ENCODE measurements around the gene F11R. TPM values are rescaled to one million over a fixed set of nuclear protein-coding genes. Genes with fewer than 3 reads are reported as not detected.

The F11R gene
- total RNA-seq, 1 experiment from 2014 or later: 69.2 TPM

DNA sequence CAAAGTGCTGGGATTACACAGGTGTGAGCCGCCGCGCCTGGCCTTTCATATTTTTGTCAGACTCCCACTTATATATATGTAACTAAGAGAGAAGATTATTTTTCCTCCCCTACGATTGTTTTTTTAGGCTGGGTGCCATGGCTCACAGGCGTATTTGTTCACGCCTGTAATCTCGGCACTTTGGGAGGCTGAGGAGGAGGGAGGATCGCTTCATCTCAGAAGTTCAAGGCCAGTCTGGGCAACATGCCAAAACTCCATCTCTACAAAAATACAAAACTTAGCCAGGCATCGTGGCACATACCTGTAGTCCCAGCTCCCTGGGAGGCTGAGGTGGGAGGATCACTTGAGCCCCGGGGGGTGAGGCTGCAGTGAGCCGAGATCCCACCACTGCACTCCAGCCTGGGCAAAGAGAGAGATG, 42.4 kb downstream of the F11R start:
- intact Hi-C loops (cut with micrococcal nuclease): no loop called here
- POLR2A ChIA-PET (ENCODE audit: unreplicated experiment): no interaction called here

GRCh38 chr1:160975026-160975425, 45.9 kb downstream of the F11R start:
- Histone ChIP-seq H3K9me2 (replicated peaks; ENCODE audit: low read length) (no peaks in the 10 kb centered on the region), H3K4me2 (ENCODE audit: low read length) (no peak overlapping the region), H3K79me2 (ENCODE audit: low read length) (no peaks in the 10 kb centered on the region), H3K27me3 (ENCODE audit: low read length) (no peaks in the 10 kb centered on the region), H3K9ac (ENCODE audit: low read length) (no peak overlapping the region), H3K27ac (ENCODE audit: low read length) (no peak overlapping the region), H4K20me1 (ENCODE audit: low read length) (no peaks in the 10 kb centered on the region), H3F3A (ENCODE audit: low read length, unreplicated experiment) (no peaks in the 10 kb centered on the region), H3K36me3 (ENCODE audit: low read depth, low read length) (no peaks in the 10 kb centered on the region), H3K4me1 (ENCODE audit: insufficient read depth, low read length) (no peaks in the 10 kb centered on the region), H3K9me3 (ENCODE audit: low read length) (no peaks in the 10 kb centered on the region), H2AFZ (ENCODE audit: low read length) (no peak overlapping the region), H3K4me3 (ENCODE audit: low read length) (no peak overlapping the region)
- BruUV-seq (replicated peaks): no TSS peak
- no peak for ATAC-seq
- no peak for DNase-seq
- POLR2A ChIA-PET (ENCODE audit: unreplicated experiment): no interaction called here
- intact Hi-C loops (cut with micrococcal nuclease): no loop called here
- CTCF ChIA-PET: no interaction called here
- TF ChIP-seq, protein P1, sequence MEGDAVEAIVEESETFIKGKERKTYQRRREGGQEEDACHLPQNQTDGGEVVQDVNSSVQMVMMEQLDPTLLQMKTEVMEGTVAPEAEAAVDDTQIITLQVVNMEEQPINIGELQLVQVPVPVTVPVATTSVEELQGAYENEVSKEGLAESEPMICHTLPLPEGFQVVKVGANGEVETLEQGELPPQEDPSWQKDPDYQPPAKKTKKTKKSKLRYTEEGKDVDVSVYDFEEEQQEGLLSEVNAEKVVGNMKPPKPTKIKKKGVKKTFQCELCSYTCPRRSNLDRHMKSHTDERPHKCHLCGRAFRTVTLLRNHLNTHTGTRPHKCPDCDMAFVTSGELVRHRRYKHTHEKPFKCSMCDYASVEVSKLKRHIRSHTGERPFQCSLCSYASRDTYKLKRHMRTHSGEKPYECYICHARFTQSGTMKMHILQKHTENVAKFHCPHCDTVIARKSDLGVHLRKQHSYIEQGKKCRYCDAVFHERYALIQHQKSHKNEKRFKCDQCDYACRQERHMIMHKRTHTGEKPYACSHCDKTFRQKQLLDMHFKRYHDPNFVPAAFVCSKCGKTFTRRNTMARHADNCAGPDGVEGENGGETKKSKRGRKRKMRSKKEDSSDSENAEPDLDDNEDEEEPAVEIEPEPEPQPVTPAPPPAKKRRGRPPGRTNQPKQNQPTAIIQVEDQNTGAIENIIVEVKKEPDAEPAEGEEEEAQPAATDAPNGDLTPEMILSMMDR (conservative IDR thresholded peaks at IDR 0.05; ENCODE audit: low read depth, low read length): no peak
- no peak for TF ChIP-seq EZH2phosphoT487 (IDR thresholded peaks at IDR 0.05; ENCODE audit: borderline replicate concordance, low read length)
- TF ChIP-seq EZH2 (IDR thresholded peaks at IDR 0.05; ENCODE audit: low read length, unreplicated experiment): no peak

More for the DNA sequence above, 42.4 kb downstream of the F11R start:
- no TSS peak for BruUV-seq (replicated peaks)
- Histone ChIP-seq H3K36me3 (ENCODE audit: low read depth, low read length) (no peaks in the 10 kb centered on the region), H3K4me3 (ENCODE audit: low read length) (no peak overlapping the region), H3K4me2 (ENCODE audit: low read length) (no peak overlapping the region), H3K9me2 (replicated peaks; ENCODE audit: low read length) (no peaks in the 10 kb centered on the region), H2AFZ (ENCODE audit: low read length) (no peak overlapping the region), H3F3A (ENCODE audit: low read length, unreplicated experiment) (no peaks in the 10 kb centered on the region), H3K9me3 (ENCODE audit: low read length) (no peaks in the 10 kb centered on the region), H3K27me3 (ENCODE audit: low read length) (no peaks in the 10 kb centered on the region), H3K27ac (ENCODE audit: low read length) (no peak overlapping the region), H3K9ac (ENCODE audit: low read length) (no peak overlapping the region), H3K79me2 (ENCODE audit: low read length) (no peaks in the 10 kb centered on the region), H4K20me1 (ENCODE audit: low read length) (no peaks in the 10 kb centered on the region), H3K4me1 (ENCODE audit: insufficient read depth, low read length) (no peaks in the 10 kb centered on the region)
- DNase-seq (peak; percentile 45), ATAC-seq (peak; percentile 38)
- CTCF ChIA-PET: no interaction called here
- TF ChIP-seq EZH2 (IDR thresholded peaks at IDR 0.05; ENCODE audit: low read length, unreplicated experiment): no peak
- TF ChIP-seq, protein P1 (conservative IDR thresholded peaks at IDR 0.05; ENCODE audit: low read depth, low read length): no peak
- no peak for TF ChIP-seq EZH2phosphoT487 (IDR thresholded peaks at IDR 0.05; ENCODE audit: borderline replicate concordance, low read length)

- Histone ChIP-seq H3K9me2 (replicated peaks; ENCODE audit: low read length) (no peaks in the 10 kb centered on the region), H3K79me2 (ENCODE audit: low read length) (no peaks in the 10 kb centered on the region), H2AFZ (ENCODE audit: low read length) (no peak overlapping the region), H3K9ac (ENCODE audit: low read length) (no peak overlapping the region), H3K27ac (ENCODE audit: low read length) (no peak overlapping the region), H3K36me3 (ENCODE audit: low read depth, low read length) (no peaks in the 10 kb centered on the region), H4K20me1 (ENCODE audit: low read length) (no peaks in the 10 kb centered on the region), H3K4me1 (ENCODE audit: insufficient read depth, low read length) (no peaks in the 10 kb centered on the region), H3K9me3 (ENCODE audit: low read length) (no peaks in the 10 kb centered on the region), H3K27me3 (ENCODE audit: low read length) (no peaks in the 10 kb centered on the region), H3K4me3 (ENCODE audit: low read length) (no peak overlapping the region), H3F3A (ENCODE audit: low read length, unreplicated experiment) (no peaks in the 10 kb centered on the region), H3K4me2 (ENCODE audit: low read length) (no peak overlapping the region)
- intact Hi-C loops (cut with micrococcal nuclease): no loop called here
- TF ChIP-seq EZH2 (IDR thresholded peaks at IDR 0.05; ENCODE audit: low read length, unreplicated experiment) (no peak), EZH2phosphoT487 (IDR thresholded peaks at IDR 0.05; ENCODE audit: borderline replicate concordance, low read length) (no peak)
- TF ChIP-seq, protein P1 (conservative IDR thresholded peaks at IDR 0.05; ENCODE audit: low read depth, low read length): no peak
- ATAC-seq: no peak
- CTCF ChIA-PET: no interaction called here
- POLR2A ChIA-PET (ENCODE audit: unreplicated experiment): interaction anchor here (0.6 kb wide), 1 partner anchor 1538 kb away, joined by 4 read pairs; no protein-coding TSS in a partner anchor
- DNase-seq: no peak
- no TSS peak for BruUV-seq (replicated peaks)
Observed at GRCh38 chr1:160973491-160973890, 47.5 kb downstream of the F11R start.
